ENCODE data around the gene REXO5.
"Not testable (repeated sequence)": the region's sequence is repeated elsewhere in the genome, so short reads cannot be mapped to it uniquely, and the experiment has no call there.

REXO5 gene

GRCh38 chr16:20806168-20807050, at the start of gene REXO5, which contains the start of gene ERI2:
TSS of gene REXO5 (plus strand) at chr16:20806527. CDS start at chr16:20806954, 427 bp downstream.
TSS of gene ERI2 (minus strand) at chr16:20806472. CDS start at chr16:20806430, 42 bp downstream.
- DNase-seq, result peak; percentile 92

GRCh38 chr16:20760346-20760745, 46.0 kb upstream of the REXO5 start:
- DNase-seq, result no peak

GRCh38 chr16:20761175-20761574, 45.2 kb upstream of the REXO5 start:
- no peak for DNase-seq

- DNase-seq, result no peak
Observed at GRCh38 chr16:20762404-20763123, 43.8 kb upstream of the REXO5 start.

GRCh38 chr16:20763461-20764232, 42.7 kb upstream of the REXO5 start, which contains the start of gene ACSM3:
TSS of gene ACSM3 (plus strand) at chr16:20764014. CDS start at chr16:20770035, 6,021 bp downstream.
- no peak for DNase-seq

GRCh38 chr16:20764448-20764847, 41.9 kb upstream of the REXO5 start:
- not testable (repeated sequence) for DNase-seq

GRCh38 chr16:20765732-20766131, 40.6 kb upstream of the REXO5 start:
- DNase-seq, result no peak

- DNase-seq, result no peak
Observed at GRCh38 chr16:20766294-20766693, 40.0 kb upstream of the REXO5 start.

GRCh38 chr16:20767577-20767976, 38.8 kb upstream of the REXO5 start:
- DNase-seq, result no peak

- no peak for DNase-seq
Observed at GRCh38 chr16:20768121-20768520, 38.2 kb upstream of the REXO5 start.

- DNase-seq, result no peak
Observed at GRCh38 chr16:20768818-20769217, 37.5 kb upstream of the REXO5 start.

GRCh38 chr16:20773679-20774078, 32.6 kb upstream of the REXO5 start:
- DNase-seq, result no peak

GRCh38 chr16:20774703-20775362, 31.5 kb upstream of the REXO5 start:
- no peak for DNase-seq

GRCh38 chr16:20781697-20782096, 24.6 kb upstream of the REXO5 start:
- DNase-seq, result no peak

GRCh38 chr16:20782470-20782869, 23.9 kb upstream of the REXO5 start:
- no peak for DNase-seq

- no peak for DNase-seq
Observed at GRCh38 chr16:20784204-20784603, 22.1 kb upstream of the REXO5 start.

- no peak for DNase-seq
Observed at GRCh38 chr16:20789130-20789529, 17.2 kb upstream of the REXO5 start.

- no peak for DNase-seq
Observed at GRCh38 chr16:20791923-20792612, 14.3 kb upstream of the REXO5 start.

GRCh38 chr16:20798364-20798763, 8.0 kb upstream of the REXO5 start:
- DNase-seq, result no peak

- no peak for DNase-seq
Observed at GRCh38 chr16:20799599-20799998, 6.7 kb upstream of the REXO5 start.

- DNase-seq, result no peak
Observed at GRCh38 chr16:20801278-20801677, 5.0 kb upstream of the REXO5 start.

- no peak for DNase-seq
Observed at GRCh38 chr16:20803192-20803560, 3.2 kb upstream of the REXO5 start.
